ENCODE measurements around the gene PLEKHH3. TPM values are rescaled to one million over a fixed set of nuclear protein-coding genes. Genes with fewer than 3 reads are reported as not detected.

PLEKHH3 gene
- total RNA-seq, 1 experiment from 2014 or later, result 32.8 TPM

GRCh38 chr17:42686520-42687128 is 9.8 kb upstream of the PLEKHH3 start:
- DNase-seq (ENCODE audit: low spot score), result no peak

- no peak for DNase-seq (ENCODE audit: low spot score)
Measured at GRCh38 chr17:42685831-42686230, 9.0 kb upstream of the PLEKHH3 start.

- DNase-seq (ENCODE audit: low spot score), result no peak
Measured at GRCh38 chr17:42684929-42685556, 8.2 kb upstream of the PLEKHH3 start.

- no peak for DNase-seq (ENCODE audit: low spot score)
Measured at GRCh38 chr17:42683407-42684034, 6.7 kb upstream of the PLEKHH3 start.

GRCh38 chr17:42682722-42683403 is 6.1 kb upstream of the PLEKHH3 start:
- peak; percentile 36 for DNase-seq (ENCODE audit: low spot score)

- peak; percentile 63 for DNase-seq (ENCODE audit: low spot score)
Measured at GRCh38 chr17:42681976-42682721, 5.4 kb upstream of the PLEKHH3 start, which contains the start of gene CNTNAP1. Gene CNTNAP1 (plus strand): TSS chr17:42682531. CDS start chr17:42682830, 299 bp downstream.

GRCh38 chr17:42680331-42680808 is 3.6 kb upstream of the PLEKHH3 start:
- no peak for DNase-seq (ENCODE audit: low spot score)

GRCh38 chr17:42679492-42680330 is 2.9 kb upstream of the PLEKHH3 start:
- DNase-seq (ENCODE audit: low spot score), result peak; percentile 47

GRCh38 chr17:42678951-42679491 is 2.2 kb upstream of the PLEKHH3 start:
- DNase-seq (ENCODE audit: low spot score), result peak; percentile 53

- peak; percentile 89 for DNase-seq (ENCODE audit: low spot score)
Measured at GRCh38 chr17:42677921-42678781, 1.4 kb upstream of the PLEKHH3 start.

- peak; percentile 99 for DNase-seq (ENCODE audit: low spot score)
Measured at GRCh38 chr17:42677012-42677857, 441 bp upstream of the PLEKHH3 start.

- DNase-seq (ENCODE audit: low spot score), result no peak
Measured at GRCh38 chr17:42675965-42676423, 800 bp downstream of the PLEKHH3 start.

- no peak for DNase-seq (ENCODE audit: low spot score)
Measured at GRCh38 chr17:42675348-42675964, 1.3 kb downstream of the PLEKHH3 start.

- no peak for DNase-seq (ENCODE audit: low spot score)
Measured at GRCh38 chr17:42674755-42675347, 1.9 kb downstream of the PLEKHH3 start.

- peak; percentile 59 for DNase-seq (ENCODE audit: low spot score)
Measured at GRCh38 chr17:42673885-42674754, 2.7 kb downstream of the PLEKHH3 start.

GRCh38 chr17:42673266-42673884 is 3.4 kb downstream of the PLEKHH3 start:
- DNase-seq (ENCODE audit: low spot score), result no peak

All from A172 (cell line).